Measurements from ENCODE around the gene CADM1.
"Not testable (repeated sequence)": the region's sequence is repeated elsewhere in the genome, so short reads cannot be mapped to it uniquely, and the experiment has no call there.

The CADM1 gene

GRCh38 chr11:115475564-115475963, 28.7 kb downstream of the CADM1 start:
- no peak for DNase-seq

DNA sequence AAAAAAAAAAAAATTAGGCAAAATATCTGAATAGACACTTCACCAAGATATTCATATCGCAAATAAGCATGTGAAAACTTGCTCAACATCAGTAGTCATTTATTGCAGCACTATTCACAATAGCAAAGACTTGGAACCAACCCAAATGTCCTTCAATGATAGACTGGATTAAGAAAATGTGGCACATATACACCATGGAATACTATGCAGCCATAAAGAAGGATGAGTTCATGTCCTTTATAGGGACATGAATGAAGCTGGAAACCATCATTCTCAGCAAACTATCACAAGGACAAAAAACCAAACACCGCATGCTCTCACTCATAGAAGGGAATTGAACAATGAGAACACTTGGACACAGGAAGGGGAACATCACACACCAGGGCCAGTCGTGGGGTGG, 29.9 kb downstream of the CADM1 start:
- not testable (repeated sequence) for DNase-seq

- DNase-seq, result no peak
Observed at GRCh38 chr11:115473167-115473566, 31.0 kb downstream of the CADM1 start.

DNA sequence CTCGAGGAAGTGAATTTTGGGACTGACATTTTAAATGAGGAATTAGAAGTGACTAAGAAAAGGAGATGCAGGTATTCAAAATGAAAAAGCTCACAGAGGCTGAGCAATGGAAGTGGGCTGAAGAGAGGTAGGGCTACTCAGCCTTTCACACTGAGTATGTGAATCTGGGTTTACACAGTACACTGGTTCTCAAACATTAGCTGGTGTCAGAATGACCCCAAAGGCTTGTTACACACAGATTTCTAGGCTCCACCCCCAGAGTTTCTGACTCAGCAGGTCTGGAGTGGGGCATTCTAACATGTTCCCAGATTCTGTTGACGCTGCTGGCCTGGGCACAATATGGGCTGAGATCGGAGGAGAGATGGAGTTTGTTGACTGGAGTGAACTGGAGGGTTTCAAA, 32.8 kb downstream of the CADM1 start:
- DNase-seq, result no peak

GRCh38 chr11:115470928-115471327, 33.3 kb downstream of the CADM1 start:
- no peak for DNase-seq

DNA sequence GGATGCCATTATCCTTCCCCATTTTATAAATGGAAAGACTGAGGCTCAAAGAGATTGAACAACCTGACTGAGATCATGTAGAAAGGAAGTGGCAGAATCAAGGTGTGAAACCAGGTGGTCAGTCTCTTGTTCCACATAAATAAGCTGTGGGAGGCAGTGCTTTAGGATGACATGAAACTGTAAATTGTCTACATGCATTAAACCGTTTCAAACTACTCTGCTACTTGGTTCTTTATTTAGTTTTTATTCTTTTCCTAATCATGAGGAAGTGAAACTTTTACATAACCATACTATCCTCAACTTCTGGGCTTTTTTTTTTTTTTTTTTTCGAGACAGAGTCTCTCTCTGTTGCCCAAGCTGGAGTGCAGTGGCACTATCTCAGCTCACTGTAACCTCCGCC, 34.9 kb downstream of the CADM1 start:
- DNase-seq, result no peak

GRCh38 chr11:115466122-115466521, 38.1 kb downstream of the CADM1 start:
- DNase-seq, result no peak

GRCh38 chr11:115464269-115464668, 39.9 kb downstream of the CADM1 start:
- DNase-seq, result no peak

- no peak for DNase-seq
Observed at GRCh38 chr11:115463606-115464005, 40.6 kb downstream of the CADM1 start.

- no peak for DNase-seq
Observed at GRCh38 chr11:115462757-115463156, 41.5 kb downstream of the CADM1 start.

DNA sequence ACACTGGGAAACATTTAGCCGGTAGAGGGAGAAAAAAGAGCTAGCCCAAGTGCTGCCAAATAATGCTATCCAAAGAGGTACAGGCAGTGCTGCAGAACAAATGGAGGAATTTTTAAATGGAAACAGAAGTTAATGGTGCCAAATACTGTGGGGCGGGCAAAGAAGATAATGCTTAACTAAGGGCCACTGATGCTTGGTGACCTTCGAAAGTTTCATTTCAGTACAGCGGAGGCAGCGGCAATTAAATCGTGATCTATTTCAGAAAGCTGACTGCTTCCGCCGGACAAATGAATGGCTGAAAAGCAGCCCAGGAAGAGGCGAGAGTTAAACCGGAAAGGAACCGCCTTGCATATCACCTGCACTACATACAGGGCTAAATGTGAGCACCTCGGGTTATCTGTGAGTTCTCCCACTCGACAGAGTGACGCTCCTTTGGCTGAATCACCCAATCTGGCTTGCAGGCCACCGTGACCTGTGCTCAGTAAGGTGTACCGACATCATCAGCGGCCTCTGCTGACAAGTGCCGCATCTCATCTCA, 42.1 kb downstream of the CADM1 start:
- no peak for DNase-seq

DNA sequence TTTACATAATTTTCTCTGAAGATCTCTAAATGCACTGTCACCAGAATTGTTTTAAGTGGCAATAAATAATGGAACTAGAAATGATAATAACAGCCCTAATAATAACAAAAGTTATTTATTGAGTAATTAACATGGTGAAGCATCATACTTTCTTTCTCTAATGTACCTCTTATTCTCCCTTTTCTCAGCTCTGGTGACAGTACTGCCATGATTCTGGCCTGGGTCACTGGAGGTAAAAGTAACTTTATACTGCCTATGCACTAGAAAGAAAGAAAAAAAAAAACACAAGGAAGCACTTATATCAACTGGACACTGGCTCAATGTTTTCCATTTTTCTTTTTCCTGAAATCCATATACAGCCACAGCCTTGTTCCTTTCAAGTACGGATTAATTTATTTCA, 43.7 kb downstream of the CADM1 start:
- DNase-seq, result no peak

- DNase-seq, result no peak
Observed at GRCh38 chr11:115459563-115459962, 44.7 kb downstream of the CADM1 start.

- no peak for DNase-seq
Observed at GRCh38 chr11:115458877-115459276, 45.3 kb downstream of the CADM1 start.

DNA sequence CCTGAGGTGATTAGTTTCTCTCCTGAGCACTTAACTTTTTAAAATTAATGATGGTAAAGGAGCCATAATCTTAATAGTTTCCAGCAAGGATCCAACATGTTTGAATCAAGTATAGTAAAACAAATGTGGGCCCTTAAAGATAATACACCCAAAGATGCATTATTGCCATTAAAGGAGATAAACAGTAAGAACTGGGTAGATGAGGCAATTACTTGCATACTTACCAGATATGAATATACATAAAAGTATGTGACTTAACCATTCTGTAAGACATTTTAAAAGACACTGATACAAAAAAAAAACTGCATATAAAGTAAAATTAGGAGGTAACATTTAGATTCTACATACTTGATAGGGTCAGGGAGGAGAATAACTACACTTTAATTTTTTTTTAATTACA, 48.2 kb downstream of the CADM1 start:
- no peak for DNase-seq

- DNase-seq, result no peak
Observed at GRCh38 chr11:115455613-115456012, 48.6 kb downstream of the CADM1 start.

DNA sequence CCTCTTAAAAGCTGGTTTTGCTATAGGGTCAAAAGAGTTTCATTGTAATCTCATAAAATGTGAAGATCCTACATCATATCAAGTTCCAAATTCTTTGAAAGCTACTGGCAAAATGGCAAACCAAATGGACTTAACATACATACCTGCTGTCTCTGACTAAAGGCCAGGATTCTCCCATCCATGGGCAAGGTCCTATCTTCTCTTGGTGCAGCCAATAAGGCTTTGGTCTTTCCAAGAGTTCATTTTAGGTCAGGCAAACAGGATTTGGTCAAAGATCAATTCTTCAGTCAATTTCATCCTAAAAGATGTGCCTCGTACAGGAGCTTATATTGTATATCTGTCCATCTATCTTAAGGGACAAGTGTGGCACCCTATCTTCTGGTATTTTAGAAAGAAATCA, 49.7 kb downstream of the CADM1 start:
- no peak for DNase-seq

- no peak for DNase-seq
Observed at GRCh38 chr11:115453693-115454490, 50.3 kb downstream of the CADM1 start.

DNA sequence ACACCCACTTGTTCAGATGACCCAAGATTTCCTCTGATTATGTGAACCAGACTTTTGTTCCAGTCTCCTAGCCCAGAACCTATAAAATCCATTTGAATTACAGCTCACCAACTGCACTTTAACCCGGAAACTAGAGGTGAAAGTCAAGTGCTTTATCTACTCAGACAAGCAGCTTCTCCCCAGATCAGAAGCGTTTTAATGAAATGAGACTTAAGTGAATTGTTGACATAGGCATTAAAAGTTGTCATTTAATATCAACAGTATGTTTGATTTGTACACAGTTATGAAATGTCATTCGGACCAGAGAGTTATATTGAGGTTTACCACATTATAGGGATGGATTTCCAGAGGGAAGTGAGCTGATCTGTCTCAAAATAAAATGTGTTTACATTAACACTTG, 52.0 kb downstream of the CADM1 start:
- no peak for DNase-seq

DNA sequence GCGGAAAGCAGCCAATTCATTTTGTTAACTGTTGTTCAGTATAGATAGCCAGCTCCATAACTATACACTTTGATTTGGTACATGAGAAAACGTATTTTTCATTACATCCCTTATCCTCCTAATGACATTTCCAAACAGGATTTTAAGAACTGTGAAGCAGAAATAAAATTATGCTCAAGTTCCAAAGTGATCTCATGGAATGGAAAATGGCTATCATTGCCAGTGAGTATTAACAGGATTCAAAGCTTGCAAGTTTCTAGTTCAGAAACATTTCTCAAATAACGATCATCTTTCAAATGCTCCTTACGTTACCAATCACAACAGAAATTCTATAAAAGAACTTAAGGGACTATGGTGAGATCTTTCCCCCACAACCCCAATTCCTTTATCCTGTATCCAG, 53.7 kb downstream of the CADM1 start:
- no peak for DNase-seq

- DNase-seq, result no peak
Observed at GRCh38 chr11:115447273-115447864, 56.8 kb downstream of the CADM1 start.

GRCh38 chr11:115446214-115446613, 58.0 kb downstream of the CADM1 start:
- no peak for DNase-seq

GRCh38 chr11:115444542-115444941, 59.7 kb downstream of the CADM1 start:
- no peak for DNase-seq

- no peak for DNase-seq
Observed at GRCh38 chr11:115439969-115440540, 64.2 kb downstream of the CADM1 start.

Data from DMS 273 treated with DMSO at 0.1 percent for 48 hours (cell line).